ENCODE results near the gene BCL2L13.
A peak's percentile ranks its signal among the peaks of the same experiment; 100 is the strongest.

The BCL2L13 gene

DNA sequence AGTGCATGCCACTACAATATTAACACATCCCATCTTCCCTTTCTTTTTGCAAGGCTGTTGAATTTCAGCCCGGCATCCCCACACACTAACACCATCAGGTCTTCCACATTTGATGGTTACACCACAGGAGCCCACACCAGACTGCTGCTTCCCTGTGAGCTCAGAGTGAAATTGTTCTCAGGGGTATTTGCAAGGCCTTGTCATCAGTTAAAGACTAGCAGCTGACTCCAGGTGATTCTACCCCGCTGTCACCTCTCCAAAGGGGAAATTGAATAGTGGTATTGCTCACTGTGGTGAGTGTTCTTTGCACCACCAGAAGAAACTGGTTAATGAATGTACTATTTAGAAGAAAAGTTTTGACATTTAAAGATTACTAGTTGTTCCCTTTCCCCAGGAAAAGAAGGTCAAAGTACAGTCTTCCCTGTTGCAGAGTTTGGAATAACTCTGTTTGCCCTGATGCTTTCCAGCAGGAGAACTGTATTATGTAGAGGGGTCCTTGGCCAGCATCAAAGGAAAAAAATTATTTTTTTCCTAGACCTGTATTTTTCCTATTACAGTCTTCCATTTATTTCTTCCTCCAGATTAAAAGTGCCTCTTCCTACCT lies 93.8 kb downstream of the BCL2L13 start:
- Histone ChIP-seq H4K8ac (ENCODE audit: low read depth, low read length) (no peak overlapping the region), H3K27ac (ENCODE audit: low read depth, low read length) (no peak overlapping the region), H3K36me3 (ENCODE audit: control insufficient read depth, insufficient read depth, low read length) (no peaks in the 10 kb centered on the region), H4K5ac (ENCODE audit: low read length) (no peak overlapping the region), H3K4me3 (ENCODE audit: low read length) (no peak overlapping the region), H3K27me3 (ENCODE audit: insufficient read depth, low read length, poor library complexity) (no peaks in the 10 kb centered on the region), H3K56ac (ENCODE audit: low read length) (no peak overlapping the region), H3K4me1 (ENCODE audit: control insufficient read depth, low read depth, low read length) (no peaks in the 10 kb centered on the region), H2AK5ac (ENCODE audit: low read length) (no peak overlapping the region), H2BK120ac (ENCODE audit: low read depth, low read length) (no peak overlapping the region), H3K9ac (ENCODE audit: low read length) (no peak overlapping the region), H3K4ac (ENCODE audit: low read depth, low read length) (no peak overlapping the region), H2BK5ac (ENCODE audit: low read length) (no peak overlapping the region), H3K23ac (ENCODE audit: low read length) (no peak overlapping the region), H3K79me1 (ENCODE audit: low read length) (no peaks in the 10 kb centered on the region), H3K79me2 (ENCODE audit: control insufficient read depth, insufficient read depth, low read length) (no peaks in the 10 kb centered on the region), H2BK15ac (replicated peaks; ENCODE audit: low read depth) (no peak overlapping the region), H3K18ac (ENCODE audit: low read length) (no peak overlapping the region), H3K4me2 (ENCODE audit: low read length) (no peak overlapping the region)
- no CpG with 5 or more reads among the region's 2 CpGs for WGBS (ENCODE audit: extremely low coverage, insufficient coverage, low lambda C conversion rate)
- no peak for DNase-seq

- WGBS (ENCODE audit: extremely low coverage, insufficient coverage, low lambda C conversion rate), result no CpG with 5 or more reads among the region's 3 CpGs
- Histone ChIP-seq H3K4me2 (ENCODE audit: low read length) (no peak overlapping the region), H3K79me1 (ENCODE audit: low read length) (no peaks in the 10 kb centered on the region), H3K4ac (ENCODE audit: low read depth, low read length) (no peak overlapping the region), H3K18ac (ENCODE audit: low read length) (no peak overlapping the region), H2BK15ac (replicated peaks; ENCODE audit: low read depth) (no peak overlapping the region), H3K36me3 (ENCODE audit: control insufficient read depth, insufficient read depth, low read length) (no peaks in the 10 kb centered on the region), H4K8ac (ENCODE audit: low read depth, low read length) (no peak overlapping the region), H2AK5ac (ENCODE audit: low read length) (no peak overlapping the region), H3K79me2 (ENCODE audit: control insufficient read depth, insufficient read depth, low read length) (no peaks in the 10 kb centered on the region), H3K27ac (ENCODE audit: low read depth, low read length) (no peak overlapping the region), H3K23ac (ENCODE audit: low read length) (no peak overlapping the region), H2BK5ac (ENCODE audit: low read length) (no peak overlapping the region), H4K5ac (ENCODE audit: low read length) (no peak overlapping the region), H3K56ac (ENCODE audit: low read length) (no peak overlapping the region), H3K4me3 (ENCODE audit: low read length) (no peak overlapping the region), H2BK120ac (ENCODE audit: low read depth, low read length) (no peak overlapping the region), H3K27me3 (ENCODE audit: insufficient read depth, low read length, poor library complexity) (no peaks in the 10 kb centered on the region), H3K9ac (ENCODE audit: low read length) (no peak overlapping the region), H3K4me1 (ENCODE audit: control insufficient read depth, low read depth, low read length) (no peaks in the 10 kb centered on the region)
- DNase-seq, result no peak
Measured at GRCh38 chr22:17733466-17733865, 94.9 kb downstream of the BCL2L13 start.

GRCh38 chr22:17734187-17734586 lies 95.6 kb downstream of the BCL2L13 start:
- no CpG with 5 or more reads among the region's 4 CpGs for WGBS (ENCODE audit: extremely low coverage, insufficient coverage, low lambda C conversion rate)
- no peak overlapping the region for H3K27ac ChIP-seq (ENCODE audit: low read depth, low read length)
- DNase-seq, result no peak
- peaks cover 2% of the 10 kb centered on the region for H3K36me3 ChIP-seq (ENCODE audit: control insufficient read depth, insufficient read depth, low read length)
- H2BK5ac ChIP-seq (ENCODE audit: low read length), result no peak overlapping the region
- no peak overlapping the region for H3K23ac ChIP-seq (ENCODE audit: low read length)
- no peak overlapping the region for H4K5ac ChIP-seq (ENCODE audit: low read length)
- H3K27me3 ChIP-seq (ENCODE audit: insufficient read depth, low read length, poor library complexity), result no peaks in the 10 kb centered on the region
- H2BK15ac ChIP-seq (replicated peaks; ENCODE audit: low read depth), result no peak overlapping the region
- H3K56ac ChIP-seq (ENCODE audit: low read length), result no peak overlapping the region
- H3K4me1 ChIP-seq (ENCODE audit: control insufficient read depth, low read depth, low read length), result no peaks in the 10 kb centered on the region
- no peak overlapping the region for H4K8ac ChIP-seq (ENCODE audit: low read depth, low read length)
- H2BK120ac ChIP-seq (ENCODE audit: low read depth, low read length), result no peak overlapping the region
- H3K4me2 ChIP-seq (ENCODE audit: low read length), result no peak overlapping the region
- H2AK5ac ChIP-seq (ENCODE audit: low read length), result no peak overlapping the region
- H3K4me3 ChIP-seq (ENCODE audit: low read length), result no peak overlapping the region
- H3K79me2 ChIP-seq (ENCODE audit: control insufficient read depth, insufficient read depth, low read length), result no peaks in the 10 kb centered on the region
- H3K79me1 ChIP-seq (ENCODE audit: low read length), result no peaks in the 10 kb centered on the region
- no peak overlapping the region for H3K9ac ChIP-seq (ENCODE audit: low read length)
- H3K4ac ChIP-seq (ENCODE audit: low read depth, low read length), result no peak overlapping the region
- H3K18ac ChIP-seq (ENCODE audit: low read length), result no peak overlapping the region

DNA sequence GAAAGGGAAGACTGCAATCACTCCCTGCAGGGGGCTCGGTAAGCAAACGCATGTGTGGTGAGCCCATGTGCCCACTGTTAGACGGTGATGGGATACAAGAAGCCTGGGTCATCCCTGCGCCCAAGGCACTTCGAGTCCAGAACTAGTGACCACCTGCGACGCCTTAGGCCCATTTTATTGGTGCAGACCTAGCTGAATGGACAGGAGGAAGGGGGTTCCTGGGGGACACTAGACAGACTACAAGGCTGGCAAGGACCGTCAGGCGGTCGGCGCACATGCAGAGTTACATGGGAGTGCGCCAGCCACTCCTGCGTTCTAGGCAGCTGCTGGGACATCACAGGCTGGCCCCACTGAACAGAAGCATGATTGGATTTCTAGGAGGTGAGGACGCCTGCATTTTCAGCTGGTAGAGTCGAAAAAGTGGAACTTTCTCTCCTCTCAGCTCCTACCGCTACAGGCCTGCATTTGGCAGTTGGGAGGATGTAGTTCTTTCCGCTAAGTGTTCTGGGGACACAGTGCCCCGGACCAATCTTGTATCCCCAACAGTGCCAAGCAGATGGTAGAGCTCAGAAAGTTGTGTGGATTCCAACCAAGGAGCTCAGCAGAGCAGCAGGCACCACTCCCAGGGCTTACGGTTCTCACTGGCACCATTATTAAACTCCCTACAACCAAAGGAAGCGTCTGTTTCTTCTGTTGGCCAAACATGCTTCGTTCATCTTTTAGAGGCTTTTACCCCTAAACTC lies 100.0 kb downstream of the BCL2L13 start:
- H3K56ac ChIP-seq (ENCODE audit: low read length), result peak overlapping the region; percentile 15
- H3K18ac ChIP-seq (ENCODE audit: low read length), result no peak overlapping the region
- no peak overlapping the region for H2BK120ac ChIP-seq (ENCODE audit: low read depth, low read length)
- H2BK15ac ChIP-seq (replicated peaks; ENCODE audit: low read depth), result no peak overlapping the region
- no CpG with 5 or more reads among the region's 21 CpGs for WGBS (ENCODE audit: extremely low coverage, insufficient coverage, low lambda C conversion rate)
- no peaks in the 10 kb centered on the region for H3K4me1 ChIP-seq (ENCODE audit: control insufficient read depth, low read depth, low read length)
- no peak overlapping the region for H3K23ac ChIP-seq (ENCODE audit: low read length)
- no peak overlapping the region for H3K4me2 ChIP-seq (ENCODE audit: low read length)
- no peak overlapping the region for H2AK5ac ChIP-seq (ENCODE audit: low read length)
- no peaks in the 10 kb centered on the region for H3K79me2 ChIP-seq (ENCODE audit: control insufficient read depth, insufficient read depth, low read length)
- H3K27me3 ChIP-seq (ENCODE audit: insufficient read depth, low read length, poor library complexity), result no peaks in the 10 kb centered on the region
- H3K36me3 ChIP-seq (ENCODE audit: control insufficient read depth, insufficient read depth, low read length), result peaks cover 2% of the 10 kb centered on the region
- H3K79me1 ChIP-seq (ENCODE audit: low read length), result no peaks in the 10 kb centered on the region
- H3K27ac ChIP-seq (ENCODE audit: low read depth, low read length), result no peak overlapping the region
- H3K9ac ChIP-seq (ENCODE audit: low read length), result no peak overlapping the region
- H4K5ac ChIP-seq (ENCODE audit: low read length), result no peak overlapping the region
- H2BK5ac ChIP-seq (ENCODE audit: low read length), result no peak overlapping the region
- DNase-seq, result no peak
- no peak overlapping the region for H3K4me3 ChIP-seq (ENCODE audit: low read length)
- no peak overlapping the region for H3K4ac ChIP-seq (ENCODE audit: low read depth, low read length)
- H4K8ac ChIP-seq (ENCODE audit: low read depth, low read length), result no peak overlapping the region

DNA sequence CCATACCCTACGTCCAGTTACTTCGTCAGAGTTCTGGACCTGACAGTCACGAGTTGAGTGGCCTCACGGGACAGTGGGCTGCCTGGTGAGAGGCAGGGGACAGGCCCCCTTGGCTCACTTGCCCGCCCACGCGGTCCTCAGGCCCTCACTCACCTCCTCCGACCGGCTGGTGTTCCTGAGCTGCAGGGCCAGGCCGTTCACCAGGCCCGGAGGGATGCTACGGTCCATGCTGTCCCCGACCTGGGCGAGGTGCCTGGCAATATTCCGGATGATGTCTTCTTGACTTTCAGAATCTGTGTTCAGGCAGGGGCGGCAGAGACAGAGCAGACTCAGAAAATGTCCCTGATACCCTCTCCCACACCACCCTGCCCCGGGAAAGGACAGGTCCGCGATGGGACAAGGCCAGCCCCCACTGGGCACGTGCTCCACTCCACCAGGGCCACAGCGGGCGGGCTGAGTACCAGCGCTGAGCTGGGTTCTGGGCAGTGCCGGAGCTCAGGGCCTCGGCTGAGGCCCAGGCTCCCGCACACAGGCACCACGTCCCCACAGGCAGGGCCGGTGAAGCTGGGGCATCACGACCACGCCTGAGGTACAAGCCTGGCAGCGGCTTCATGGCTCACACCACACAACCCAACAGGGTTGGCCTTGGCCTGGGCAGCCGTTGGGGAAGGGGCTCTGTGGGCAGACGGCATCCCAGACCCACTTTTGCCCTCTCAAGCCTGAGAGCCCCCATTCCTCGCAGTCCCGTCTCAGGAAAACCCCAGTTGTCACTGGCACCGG lies 100.8 kb downstream of the BCL2L13 start:
- WGBS (ENCODE audit: extremely low coverage, insufficient coverage, low lambda C conversion rate), result no CpG with 5 or more reads among the region's 36 CpGs

More for the DNA sequence above, 100.8 kb downstream of the BCL2L13 start:
- Histone ChIP-seq H3K36me3 (ENCODE audit: control insufficient read depth, insufficient read depth, low read length) (peaks cover 2% of the 10 kb centered on the region), H2BK120ac (ENCODE audit: low read depth, low read length) (no peak overlapping the region), H3K9ac (ENCODE audit: low read length) (no peak overlapping the region), H3K27ac (ENCODE audit: low read depth, low read length) (no peak overlapping the region), H2BK5ac (ENCODE audit: low read length) (no peak overlapping the region), H3K4me2 (ENCODE audit: low read length) (no peak overlapping the region), H3K27me3 (ENCODE audit: insufficient read depth, low read length, poor library complexity) (no peaks in the 10 kb centered on the region), H3K79me2 (ENCODE audit: control insufficient read depth, insufficient read depth, low read length) (no peaks in the 10 kb centered on the region), H3K79me1 (ENCODE audit: low read length) (no peaks in the 10 kb centered on the region), H4K8ac (ENCODE audit: low read depth, low read length) (no peak overlapping the region), H3K18ac (ENCODE audit: low read length) (no peak overlapping the region), H3K4me3 (ENCODE audit: low read length) (no peak overlapping the region), H2AK5ac (ENCODE audit: low read length) (no peak overlapping the region), H3K4me1 (ENCODE audit: control insufficient read depth, low read depth, low read length) (no peaks in the 10 kb centered on the region), H3K23ac (ENCODE audit: low read length) (no peak overlapping the region), H4K5ac (ENCODE audit: low read length) (no peak overlapping the region), H3K4ac (ENCODE audit: low read depth, low read length) (no peak overlapping the region), H3K56ac (ENCODE audit: low read length) (no peak overlapping the region), H2BK15ac (replicated peaks; ENCODE audit: low read depth) (no peak overlapping the region)
- no peak for DNase-seq
